SK-N-SH (cell line): ENCODE measurements around the gene CHAF1A. TPM values are rescaled to one million over a fixed set of nuclear protein-coding genes. Genes with fewer than 3 reads are reported as not detected.

ENCODE experiments used
- CTCF ChIA-PET: fragments of 300-600, 350-600 bp; formaldehyde crosslinking; extraction: SDS; loops from one replicate; lab custom pipeline; 2021; lab: Yijun Ruan, JAX
- POLR2A ChIA-PET: fragments of 350-600 bp; sonication (Branson Sonifier 250); formaldehyde crosslinking; extraction: SDS; loops from one replicate; lab custom pipeline; 2020; ENCODE audit warnings: antibody characterized with exemption, inconsistent platforms; lab: Yijun Ruan, JAX
- DNase-seq: peaks from one replicate; pipeline ENCODE4 v3.0.0; 2012
- H2AFZ ChIP-seq: fragments of 200-600 bp; sonication (generic); 2 replicates; pipeline ENCODE4 v1.8.1; 2016; ENCODE audit warnings: antibody characterized with exemption, mild to moderate bottlenecking, low read depth
- H3F3A ChIP-seq: fragments of 200-600 bp; sonication (generic); replicated peaks from 2 replicates; pipeline ENCODE3; 2016; ENCODE audit warnings: antibody characterized with exemption, mild to moderate bottlenecking; ENCODE audit not compliant: insufficient read depth
- H3K27ac ChIP-seq, 2 experiments: fragments of 200-500 bp in 1 of 2; fragments of 200-600 bp in 1 of 2; sonication (Bioruptor generic) in 1 of 2; sonication (generic), shearing (Covaris generic) in 1 of 2; 2 replicates each; pipeline versions ENCODE4 v1.5.1 to v1.6.1; 2014 to 2016; ENCODE audit warnings: low read depth in 2 of 2, inconsistent platforms in 1 of 2, low read length in 1 of 2, mild to moderate bottlenecking in 1 of 2, mixed read lengths in 1 of 2
- H3K27me3 ChIP-seq: fragments of 200-600 bp; sonication (generic), shearing (Covaris generic); 2 replicates; pipeline ENCODE4 v1.6.1; 2016; ENCODE audit warnings: mixed run types; ENCODE audit not compliant: insufficient read depth
- H3K36me3 ChIP-seq, 2 experiments: fragments of 200-500 bp in 1 of 2; fragments of 200-600 bp in 1 of 2; sonication (Bioruptor generic) in 1 of 2; sonication (generic) in 1 of 2; replicated peaks in 1 of 2; 2 replicates each; pipeline versions ENCODE3 to v1.5.1; 2014 to 2016; ENCODE audit warnings: low read length in 1 of 2, mild to moderate bottlenecking in 1 of 2; ENCODE audit not compliant: insufficient read depth in 2 of 2, control insufficient read depth in 1 of 2
- H3K4me1 ChIP-seq, 2 experiments: fragments of 200-500 bp in 1 of 2; fragments of 200-600 bp in 1 of 2; sonication (Bioruptor generic) in 1 of 2; sonication (generic), shearing (Covaris generic) in 1 of 2; 2 replicates each; pipeline versions ENCODE4 v1.5.1 to v1.6.1; 2014 to 2016; ENCODE audit warnings: low read depth in 1 of 2, low read length in 1 of 2, mixed run types in 1 of 2; ENCODE audit not compliant: insufficient read depth in 2 of 2, control insufficient read depth in 1 of 2
- H3K4me2 ChIP-seq: fragments of 200-600 bp; sonication (generic), shearing (Covaris generic); 2 replicates; pipeline ENCODE4 v1.6.1; 2017; ENCODE audit warnings: mixed run types
- H3K4me3 ChIP-seq, 2 experiments: fragments of 200-500 bp in 1 of 2; fragments of 200-600 bp in 1 of 2; sonication (Bioruptor generic) in 1 of 2; sonication (generic), shearing (Covaris generic) in 1 of 2; 2 replicates each; pipeline versions ENCODE4 v1.5.1 to v1.8.1; 2014 to 2016; ENCODE audit warnings: low read depth in 2 of 2, inconsistent platforms in 1 of 2, low read length in 1 of 2, mild to moderate bottlenecking in 1 of 2, mixed read lengths in 1 of 2, moderate library complexity in 1 of 2
- H3K79me2 ChIP-seq: fragments of 200-600 bp; sonication (generic); 2 replicates; pipeline ENCODE4 v1.8.1; 2017; ENCODE audit warnings: mild to moderate bottlenecking; ENCODE audit not compliant: insufficient read depth
- H3K9ac ChIP-seq: fragments of 200-600 bp; sonication (generic); 2 replicates; pipeline ENCODE4 v1.6.1; 2017; ENCODE audit warnings: mixed run types
- H3K9me2 ChIP-seq: fragments of 200-600 bp; sonication (generic); 2 replicates; pipeline ENCODE4 v1.6.1; 2017; ENCODE audit warnings: mixed run types
- H3K9me3 ChIP-seq: fragments of 200-600 bp; sonication (generic); 2 replicates; pipeline ENCODE4 v1.6.1; 2017; ENCODE audit warnings: mixed run types, mild to moderate bottlenecking, moderate library complexity
- H4K20me1 ChIP-seq: fragments of 200-600 bp; sonication (generic); 2 replicates; pipeline ENCODE4 v1.6.1; 2017; ENCODE audit warnings: mild to moderate bottlenecking, mixed run types; ENCODE audit not compliant: insufficient read depth
- IRF3 ChIP-seq: fragments of 150-350 bp; IDR thresholded peaks from 2 replicates; pipeline ENCODE4 v1.6.1; 2016; ENCODE audit warnings: mild to moderate bottlenecking, low read depth, low read length
- JUND ChIP-seq: IDR thresholded peaks from 2 replicates; pipeline ENCODE4 v1.4.0; 2012
- MAX ChIP-seq: IDR thresholded peaks from 2 replicates; pipeline ENCODE4 v1.4.0; 2012; ENCODE audit warnings: low read depth
- TCF12 ChIP-seq: IDR thresholded peaks from 2 replicates; pipeline ENCODE4 v1.4.0; 2012
- WGBS: methylation state at CpG from one replicate; pipeline ENCODE4 v1.1.6; 2017; ENCODE audit warnings: low lambda C conversion rate; 5-methylcytosine and 5-hydroxymethylcytosine counted together
- polyA plus RNA-seq, 3 experiments: library from polyadenylated mRNA; depleted of rRNA; stranded (reverse); fragments of >200 nt; gene quantifications; 2 replicates each; pipeline ENCODE4 v1.2.3, GENCODE V29; 2012

CHAF1A gene
- polyA plus RNA-seq, 1 of the 3 experiments (the other 2 are of a cell fraction): 18.0 TPM

- no peak overlapping the region for H3K4me3 ChIP-seq
- DNase-seq: peak; percentile 27
- H3K4me1 ChIP-seq: no peaks in the 10 kb centered on the region
- no peaks in the 10 kb centered on the region for H3K9me3 ChIP-seq
- no peaks in the 10 kb centered on the region for H3K27me3 ChIP-seq
- H3K79me2 ChIP-seq: no peaks in the 10 kb centered on the region
- H3K36me3 ChIP-seq: peaks cover 5 to 64% of the 10 kb centered on the region in 2 experiments
- no peak overlapping the region for H3K9ac ChIP-seq
- no peaks in the 10 kb centered on the region for H4K20me1 ChIP-seq
- no peak overlapping the region; a peak in 1 of 4 replicates for H3K27ac ChIP-seq
- peaks cover 6% of the 10 kb centered on the region for H3F3A ChIP-seq
- TF ChIP-seq IRF3: no peak
- 92% methylated on average over 11 of the region's 28 CpGs for WGBS
- ChIA-PET CTCF (no interaction called here), POLR2A (no interaction called here)
- H2AFZ ChIP-seq: no peak overlapping the region
- no peak overlapping the region for H3K4me2 ChIP-seq
- no peaks in the 10 kb centered on the region for H3K9me2 ChIP-seq
Measured at GRCh38 chr19:4447327-4448146, 45.1 kb downstream of the CHAF1A start.

GRCh38 chr19:4448147-4448985, 45.9 kb downstream of the CHAF1A start:
- peaks cover 6% of the 10 kb centered on the region for H3F3A ChIP-seq
- peaks cover 5 to 73% of the 10 kb centered on the region in 2 experiments for H3K36me3 ChIP-seq
- ChIA-PET POLR2A (no interaction called here), CTCF (interaction anchor here (0.8 kb wide), 1 partner anchor 201 kb away, joined by 3 read pairs; the partner anchor contains the start of gene YJU2)
- no peak overlapping the region for H3K4me3 ChIP-seq
- WGBS: 93% methylated on average over 26 of the region's 30 CpGs
- no peak overlapping the region for H3K9ac ChIP-seq
- H3K4me2 ChIP-seq: no peak overlapping the region
- H3K79me2 ChIP-seq: no peaks in the 10 kb centered on the region
- no peaks in the 10 kb centered on the region for H4K20me1 ChIP-seq
- no peak for TF ChIP-seq TCF12
- no peak for TF ChIP-seq MAX
- no peak for TF ChIP-seq JUND
- no peak for TF ChIP-seq IRF3
- peak; percentile 31 for DNase-seq
- no peaks in the 10 kb centered on the region for H3K9me2 ChIP-seq
- no peaks in the 10 kb centered on the region for H3K4me1 ChIP-seq
- no peaks in the 10 kb centered on the region for H3K9me3 ChIP-seq
- H3K27me3 ChIP-seq: no peaks in the 10 kb centered on the region
- H2AFZ ChIP-seq: no peak overlapping the region
- H3K27ac ChIP-seq: no peak overlapping the region
